ENCODE data around the gene FCGBP.

The FCGBP gene

DNA sequence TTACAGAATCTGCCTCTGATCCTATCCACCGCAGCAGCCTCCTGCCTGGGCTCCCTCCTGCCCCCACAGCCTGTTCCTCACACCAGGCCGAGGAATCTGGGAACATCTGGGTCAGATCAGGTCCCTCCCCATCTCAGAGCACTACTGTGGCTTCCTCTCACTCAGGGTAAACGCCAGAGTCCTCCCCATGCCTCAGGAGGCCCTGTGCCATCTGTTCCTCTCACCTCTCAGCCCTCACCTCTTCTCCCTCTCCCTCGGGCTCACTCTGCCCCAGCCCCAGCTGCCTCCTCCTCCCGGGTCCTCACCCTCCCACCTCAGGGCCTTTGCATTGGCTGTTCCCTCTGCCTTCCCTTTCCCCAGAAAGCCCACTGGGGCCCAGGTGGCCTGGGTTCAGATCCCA lies 18.2 kb downstream of the FCGBP start:
- no peak for DNase-seq (ENCODE audit: insufficient read length, low spot score)
- TF ChIP-seq CTCF (IDR thresholded peaks at IDR 0.05; ENCODE audit: insufficient read depth, missing control alignments), result no peak
- no peak for FAIRE-seq

GRCh38 chr19:39915848-39916215 lies 18.6 kb downstream of the FCGBP start:
- no peak for FAIRE-seq
- DNase-seq (ENCODE audit: insufficient read length, low spot score), result no peak

GRCh38 chr19:39915101-39915847 lies 19.2 kb downstream of the FCGBP start:
- DNase-seq (ENCODE audit: insufficient read length, low spot score), result no peak
- TF ChIP-seq CTCF (IDR thresholded peaks at IDR 0.05; ENCODE audit: insufficient read depth, missing control alignments), result no peak
- FAIRE-seq, result no peak

More at GRCh38 chr19:39915848-39916215, 18.6 kb downstream of the FCGBP start:
- TF ChIP-seq CTCF (IDR thresholded peaks at IDR 0.05; ENCODE audit: insufficient read depth, missing control alignments), result no peak

DNA sequence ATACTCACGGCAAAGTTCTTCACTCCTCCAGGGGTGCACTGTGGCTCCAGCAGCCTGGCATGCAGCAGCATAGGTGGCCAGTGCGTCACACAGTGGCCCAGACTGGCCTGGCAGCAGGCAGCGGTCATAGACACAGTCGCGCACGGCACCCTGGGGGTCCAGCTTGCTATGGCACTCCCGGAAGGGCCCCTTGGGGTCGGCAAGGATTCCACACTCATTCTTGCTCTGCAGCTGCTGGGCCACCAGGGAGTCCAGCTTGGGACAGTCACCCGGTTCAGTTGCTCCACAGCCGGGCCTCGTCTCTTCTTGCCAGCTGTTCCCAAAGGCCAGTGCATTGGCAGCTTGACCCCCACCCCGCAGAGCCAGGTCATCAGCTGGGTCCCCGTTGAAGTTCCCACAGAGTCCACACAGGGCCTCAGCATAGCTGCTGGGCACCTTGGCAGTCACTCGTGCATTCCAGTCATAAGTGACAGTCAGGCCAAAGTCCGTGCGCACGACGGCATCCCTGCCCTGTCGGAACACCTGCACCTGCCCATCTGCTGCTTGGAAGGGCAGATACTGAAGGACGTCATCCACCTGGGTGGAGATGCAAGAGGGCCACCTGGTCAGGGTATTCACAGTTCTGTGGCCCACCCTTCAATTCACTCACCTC lies 20.6 kb downstream of the FCGBP start:
- FAIRE-seq (no peak), DNase-seq (ENCODE audit: insufficient read length, low spot score) (no peak)
- no peak for TF ChIP-seq CTCF (IDR thresholded peaks at IDR 0.05; ENCODE audit: insufficient read depth, missing control alignments)

GRCh38 chr19:39908803-39909202 lies 25.6 kb downstream of the FCGBP start:
- DNase-seq (ENCODE audit: insufficient read length, low spot score), result no peak
- no peak for TF ChIP-seq CTCF (IDR thresholded peaks at IDR 0.05; ENCODE audit: insufficient read depth, missing control alignments)
- no peak for FAIRE-seq

GRCh38 chr19:39906820-39907611 lies 27.4 kb downstream of the FCGBP start:
- TF ChIP-seq CTCF (IDR thresholded peaks at IDR 0.05; ENCODE audit: insufficient read depth, missing control alignments), result no peak
- DNase-seq (ENCODE audit: insufficient read length, low spot score) (no peak), FAIRE-seq (no peak)

Data from D721Med (cell line).